SK-N-SH treated with all-trans-retinoic acid at 6 μM for 48 hours (cell line): ENCODE measurements around the gene LAIR1.

Experiments used
- ATAC-seq: fragments of 200-7000 bp; cut with Tn5 transposase; 3 replicates; pipeline ENCODE4 v1.9.1; 2020; ENCODE audit warnings: mild to moderate bottlenecking, moderate library complexity
- ARNTL ChIP-seq: fragments of 450-650 bp; formaldehyde crosslinking; IDR thresholded peaks from 2 replicates; pipeline ENCODE4 v1.5.0; 2020; ENCODE audit warnings: low read depth, mild to moderate bottlenecking, moderate library complexity, borderline replicate concordance
- BACH2 ChIP-seq: fragments of 250-450 bp; sonication (Bioruptor Pico); IDR thresholded peaks from 2 replicates; pipeline ENCODE4 v1.9.0; 2021; ENCODE audit warnings: mild to moderate bottlenecking, borderline replicate concordance
- CREB5 ChIP-seq: fragments of 250-450 bp; sonication (Bioruptor Pico); IDR thresholded peaks from 2 replicates; pipeline ENCODE4 v1.5.1; 2020; ENCODE audit warnings: low read depth, mild to moderate bottlenecking, moderate library complexity
- CSDC2 ChIP-seq: fragments of 250-450 bp; sonication (Bioruptor Pico); IDR thresholded peaks from 2 replicates; pipeline ENCODE4 v1.5.0; 2020; ENCODE audit warnings: mild to moderate bottlenecking, moderate library complexity
- CSRNP3 ChIP-seq: fragments of 250-450 bp; sonication (Bioruptor Pico); IDR thresholded peaks from 2 replicates; pipeline ENCODE4 v1.5.1; 2021; ENCODE audit warnings: mild to moderate bottlenecking, moderate library complexity
- GLIS3 ChIP-seq: fragments of 250-450 bp; sonication (Bioruptor Pico); IDR thresholded peaks from 2 replicates; pipeline ENCODE4 v1.5.0; 2020; ENCODE audit warnings: mild to moderate bottlenecking, moderate library complexity
- ISL1 ChIP-seq: fragments of 250-450 bp; sonication (Bioruptor Pico); IDR thresholded peaks from 2 replicates; pipeline ENCODE4 v2.1.2; 2022; ENCODE audit warnings: mild to moderate bottlenecking, moderate library complexity
- OSR1 ChIP-seq: fragments of 250-450 bp; sonication (Bioruptor Pico); IDR thresholded peaks from 2 replicates; pipeline ENCODE4 v1.8.0; 2022; ENCODE audit warnings: moderate library complexity, mild to moderate bottlenecking, inconsistent platforms
- PATZ1 ChIP-seq: fragments of 250-450 bp; sonication (Bioruptor Pico); IDR thresholded peaks from 2 replicates; pipeline ENCODE4 v1.8.0; 2020; ENCODE audit warnings: mild to moderate bottlenecking, moderate library complexity, borderline replicate concordance
- RARB ChIP-seq: fragments of 250-450 bp; sonication (Bioruptor Pico); IDR thresholded peaks from 2 replicates; pipeline ENCODE4 v1.8.0; 2021; ENCODE audit warnings: mild to moderate bottlenecking, moderate library complexity
- SNAI2 ChIP-seq: fragments of 250-450 bp; sonication (Bioruptor Pico); IDR thresholded peaks from 2 replicates; pipeline ENCODE4 v1.5.0; 2020; ENCODE audit warnings: mild to moderate bottlenecking, moderate library complexity
- TCF4 ChIP-seq: fragments of 250-450 bp; sonication (Bioruptor Pico); IDR thresholded peaks from 2 replicates; pipeline ENCODE4 v1.8.0; 2021; ENCODE audit warnings: mild to moderate bottlenecking, moderate library complexity, borderline replicate concordance
- TOX ChIP-seq: fragments of 250-450 bp; sonication (Bioruptor Pico); IDR thresholded peaks from 2 replicates; pipeline ENCODE4 v1.8.0; 2021; ENCODE audit warnings: mild to moderate bottlenecking, moderate library complexity, borderline replicate concordance
- TSHZ2 ChIP-seq: fragments of 250-450 bp; sonication (Bioruptor Pico); IDR thresholded peaks from 2 replicates; pipeline ENCODE4 v1.5.0; 2020; ENCODE audit warnings: mild to moderate bottlenecking, moderate library complexity
- ZC3H10 ChIP-seq: fragments of 250-450 bp; sonication (Bioruptor Pico); IDR thresholded peaks from 2 replicates; pipeline ENCODE4 v1.5.1; 2021; ENCODE audit warnings: mild to moderate bottlenecking, moderate library complexity
- ZFP3 ChIP-seq: fragments of 250-450 bp; sonication (Bioruptor Pico); IDR thresholded peaks from 2 replicates; pipeline ENCODE4 v1.5.0; 2020; ENCODE audit warnings: mild to moderate bottlenecking, moderate library complexity
- ZFP30 ChIP-seq: fragments of 450-650 bp; formaldehyde crosslinking; IDR thresholded peaks from 2 replicates; pipeline ENCODE4 v1.5.0; 2022; ENCODE audit warnings: mild to moderate bottlenecking, moderate library complexity
- ZNF565 ChIP-seq: fragments of 450-650 bp; formaldehyde crosslinking; conservative IDR thresholded peaks from 2 replicates; pipeline ENCODE4 v1.5.0; 2020; ENCODE audit warnings: low read depth, mild to moderate bottlenecking, moderate library complexity
- ZNF70 ChIP-seq: fragments of 450-650 bp; formaldehyde crosslinking; IDR thresholded peaks from 2 replicates; pipeline ENCODE4 v1.5.0; 2020; ENCODE audit warnings: mild to moderate bottlenecking, moderate library complexity
- ZNF8 ChIP-seq: fragments of 450-650 bp; formaldehyde crosslinking; IDR thresholded peaks from 2 replicates; pipeline ENCODE4 v1.5.0; 2020; ENCODE audit warnings: mild to moderate bottlenecking, moderate library complexity

The LAIR1 gene

GRCh38 chr19:54380897-54381296, 16.2 kb upstream of the LAIR1 start:
- no peak for ATAC-seq
- TF ChIP-seq ZNF70 = no peak
- TF ChIP-seq GLIS3 (CRISPR knock-in tag) = no peak
- TF ChIP-seq OSR1 = no peak
- no peak for TF ChIP-seq CSDC2
- TF ChIP-seq ISL1 (CRISPR knock-in tag) = no peak
- TF ChIP-seq CREB5 (CRISPR knock-in tag) = no peak
- no peak for TF ChIP-seq ZNF8 (CRISPR knock-in tag)
- no peak for TF ChIP-seq CSRNP3
- TF ChIP-seq BACH2 (CRISPR knock-in tag) = no peak
- no peak for TF ChIP-seq TCF4 (CRISPR knock-in tag)
- no peak for TF ChIP-seq RARB (CRISPR knock-in tag)
- no peak for TF ChIP-seq PATZ1 (CRISPR knock-in tag)

GRCh38 chr19:54379187-54379678, 14.5 kb upstream of the LAIR1 start:
- TF ChIP-seq CREB5 (CRISPR knock-in tag) (no peak), ZC3H10 (CRISPR knock-in tag) (no peak), CSDC2 (no peak), PATZ1 (CRISPR knock-in tag) (no peak), ARNTL (CRISPR knock-in tag) (no peak), TOX (CRISPR knock-in tag) (no peak), ZFP30 (CRISPR knock-in tag) (no peak), TCF4 (CRISPR knock-in tag) (no peak), RARB (CRISPR knock-in tag) (no peak)
- ATAC-seq = no peak

- TF ChIP-seq ZFP3 (CRISPR knock-in tag) = no peak
- no peak for TF ChIP-seq BACH2 (CRISPR knock-in tag)
- TF ChIP-seq ZNF8 (CRISPR knock-in tag) = no peak
- no peak for TF ChIP-seq RARB (CRISPR knock-in tag)
- no peak for TF ChIP-seq CSRNP3
- no peak for TF ChIP-seq TSHZ2 (CRISPR knock-in tag)
- TF ChIP-seq CREB5 (CRISPR knock-in tag) = no peak
- no peak for TF ChIP-seq ZNF70
- no peak for TF ChIP-seq ZNF565 (CRISPR knock-in tag)
- TF ChIP-seq PATZ1 (CRISPR knock-in tag) = no peak
- no peak for TF ChIP-seq CSDC2
- TF ChIP-seq SNAI2 (CRISPR knock-in tag) = no peak
- TF ChIP-seq TCF4 (CRISPR knock-in tag) = no peak
- no peak for TF ChIP-seq GLIS3 (CRISPR knock-in tag)
- ATAC-seq = no peak
Measured at GRCh38 chr19:54376610-54377285, 12.0 kb upstream of the LAIR1 start.
